Activated CD4-positive, CD25-positive, alpha-beta regulatory T cell (primary cell): Measurements from ENCODE around the gene LIN7C.

Source experiments
- DNase-seq, 4 experiments: peaks; one replicate each; lab custom pipeline; 2025; lab: John Stamatoyannopoulos, UW

LIN7C gene

DNA sequence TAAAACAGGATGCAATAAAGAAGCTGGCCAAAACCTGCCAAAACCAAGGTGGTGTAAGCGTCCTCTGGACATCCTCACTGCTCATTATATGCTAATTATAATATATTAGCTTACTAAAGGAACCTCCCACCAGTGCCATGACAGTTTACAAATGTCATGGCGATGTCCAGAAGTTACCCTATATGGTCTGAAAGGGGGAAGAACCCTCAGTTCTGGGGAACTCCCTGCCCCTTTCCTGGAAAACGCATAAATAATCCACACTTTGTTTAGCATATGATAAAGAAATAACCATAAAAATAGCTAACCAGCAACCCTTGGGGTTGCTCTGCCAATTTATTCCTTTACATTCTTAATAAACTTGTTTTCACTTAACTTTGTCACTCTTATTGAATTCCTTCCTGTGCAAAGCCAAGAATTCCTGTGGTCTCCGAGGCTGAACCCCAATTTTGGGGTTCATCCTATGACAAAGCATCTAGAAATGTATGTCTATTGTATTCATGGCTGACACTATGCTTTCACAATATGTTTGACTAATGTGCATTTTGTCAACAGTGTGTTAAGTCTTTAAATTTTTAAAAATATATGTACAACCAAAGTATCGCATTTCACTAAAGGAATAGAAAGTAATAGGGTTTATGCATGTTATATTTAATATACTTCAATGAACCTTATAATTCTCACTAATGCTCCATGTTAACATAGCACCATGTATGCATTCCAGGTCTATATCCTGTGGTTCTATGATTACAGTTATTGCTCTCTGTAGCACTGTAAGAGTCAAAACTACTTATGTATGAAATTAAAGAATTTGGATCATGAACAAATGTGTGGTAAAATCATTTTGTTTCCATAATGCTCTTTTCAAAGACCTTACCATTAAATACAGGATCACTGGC is 59.0 kb downstream of the LIN7C start:
- DNase-seq, result no peak

GRCh38 chr11:27445625-27446024 is 60.9 kb downstream of the LIN7C start:
- DNase-seq, result no peak

DNA sequence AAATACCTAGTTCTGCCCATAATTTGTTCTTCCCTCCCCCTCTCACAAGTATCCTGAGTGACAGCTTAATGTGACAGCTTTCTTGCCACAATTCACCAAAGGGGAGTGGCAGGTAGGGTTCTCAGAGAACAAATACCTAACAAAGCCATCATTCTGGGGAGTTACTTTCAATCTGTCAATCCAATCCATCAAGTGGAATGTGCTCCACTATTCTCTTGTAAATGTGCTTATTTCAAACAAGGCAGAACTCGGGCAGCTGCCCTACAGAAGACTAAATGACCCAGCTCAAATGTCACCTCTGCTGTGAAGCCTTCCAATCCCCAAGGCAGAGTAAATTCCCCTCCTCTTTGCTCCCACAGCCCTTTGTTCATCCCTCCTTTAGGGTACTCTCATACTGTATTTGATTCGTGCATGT is 61.8 kb downstream of the LIN7C start:
- no peak for DNase-seq
